K562 (cell line): ENCODE measurements around the gene EMC8. TPM values are rescaled to one million over a fixed set of nuclear protein-coding genes. Genes with fewer than 3 reads are reported as not detected.

ENCODE experiments used
- ARHGAP35 ChIP-seq: fragments of 450-650 bp; IDR thresholded peaks from 2 replicates; pipeline ENCODE4 v1.6.1; 2018; ENCODE audit not compliant: partially characterized antibody
- ASH1L ChIP-seq: fragments of 450-650 bp; IDR thresholded peaks from 2 replicates; pipeline ENCODE4 v1.6.1; 2018; ENCODE audit warnings: borderline replicate concordance, mild to moderate bottlenecking, low read depth; ENCODE audit not compliant: partially characterized antibody
- BCL6 ChIP-seq: fragments of 250-450 bp; sonication (Bioruptor Pico); IDR thresholded peaks from 2 replicates; pipeline ENCODE4 v1.4.0; 2020
- E4F1 ChIP-seq: fragments of 250-450 bp; sonication (Bioruptor Pico); IDR thresholded peaks from 2 replicates; pipeline ENCODE4 v1.5.0; 2021; ENCODE audit warnings: mild to moderate bottlenecking, borderline replicate concordance
- FOXA3 ChIP-seq, 2 experiments: fragments of 450-650 bp in 1 of 2; sonication (generic) in 1 of 2; formaldehyde crosslinking; IDR thresholded peaks in 1 of 2; conservative IDR thresholded peaks in 1 of 2; 2 replicates each; pipeline versions ENCODE4 v1.4.0 to v1.8.0; 2020 to 2022; ENCODE audit warnings: mild to moderate bottlenecking in 2 of 2, missing genetic modification reagents in 1 of 2
- HNRNPLL ChIP-seq: fragments of 200-400 bp; formaldehyde crosslinking; IDR thresholded peaks from 2 replicates; pipeline ENCODE4 v1.6.1; 2017; ENCODE audit warnings: low read length, low read depth, mild to moderate bottlenecking; ENCODE audit not compliant: poor library complexity, severe bottlenecking
- PBX2 ChIP-seq, 2 experiments: IDR thresholded peaks in 1 of 2; conservative IDR thresholded peaks in 1 of 2; 2 replicates each; pipeline ENCODE4 v1.6.1; 2016; ENCODE audit warnings: low read depth in 2 of 2, mild to moderate bottlenecking in 1 of 2, missing compliant biosample characterization in 1 of 2, missing genetic modification characterization in 1 of 2, moderate library complexity in 1 of 2
- RERE ChIP-seq: sonication (generic); formaldehyde crosslinking; IDR thresholded peaks from 2 replicates; pipeline ENCODE4 v1.8.0; 2023; ENCODE audit warnings: missing genetic modification reagents, mild to moderate bottlenecking, borderline replicate concordance
- STAG1 ChIP-seq: sonication (generic); formaldehyde crosslinking; IDR thresholded peaks from 2 replicates; pipeline ENCODE4 v1.5.0; 2020; ENCODE audit warnings: missing genetic modification reagents, borderline replicate concordance
- ZFP91 ChIP-seq: sonication (generic); formaldehyde crosslinking; IDR thresholded peaks from 2 replicates; pipeline ENCODE4 v1.8.0; 2022; ENCODE audit warnings: mild to moderate bottlenecking, missing genetic modification reagents
- ZFX ChIP-seq: sonication (generic); formaldehyde crosslinking; IDR thresholded peaks from 2 replicates; pipeline ENCODE4 v1.8.0; 2022; ENCODE audit warnings: mild to moderate bottlenecking, missing genetic modification reagents, moderate library complexity
- ZNF347 ChIP-seq: fragments of 450-650 bp; formaldehyde crosslinking; IDR thresholded peaks from 2 replicates; pipeline ENCODE4 v1.4.0; 2020; ENCODE audit warnings: low read depth, mild to moderate bottlenecking, moderate library complexity
- ZNF584 ChIP-seq: fragments of 200-800 bp; sonication (Bioruptor generic); IDR thresholded peaks from 2 replicates; pipeline ENCODE4 v1.6.1; 2016; ENCODE audit warnings: low read depth, mild to moderate bottlenecking, missing genetic modification characterization, missing compliant biosample characterization
- polyA plus RNA-seq, 8 experiments: library from polyadenylated mRNA; depleted of rRNA in 4 of 8; stranded (reverse) in 5 of 8; unstranded in 3 of 8; fragments of >200 nt; fragmentation: Nextera tagmentation in 2 of 8; fragmentation: Illumina TruSeq in 1 of 8; extraction: Ambion mirVana in 2 of 8; extraction: Trizol in 1 of 8; gene quantifications; 2 replicates each; pipeline versions ENCODE4 v1.2.1 to v1.2.3, GENCODE V29; 2011 to 2014; ENCODE audit warnings: inconsistent platforms in 1 of 8, missing spikeins in 1 of 8
- total RNA-seq, 7 experiments: library from RNA; depleted of rRNA in 6 of 7; stranded (reverse); fragments of >200 nt in 6 of 7; fragmentation: Illumina TruSeq in 2 of 7; extraction: Trizol in 2 of 7; gene quantifications; 2 replicates each; pipeline versions ENCODE4 v1.2.1 to v1.2.3, GENCODE V29; 2011 to 2021; ENCODE audit warnings: low replicate concordance in 1 of 7

EMC8 gene
- total and polyA plus RNA-seq, 9 of the 15 experiments (the other 6 are each of a cell fraction or from before 2014, with no cell fraction given), result 11.4 to 81.8 (median 48.6) TPM

- TF ChIP-seq E4F1 (CRISPR knock-in tag) (no peak), FOXA3 (CRISPR knock-in tag; conservative IDR thresholded peaks at IDR 0.05 in 1 of 2, IDR thresholded peaks at IDR 0.05 in 1 of 2) (0 out of 4 replicates have a peak, but pooled peaks of 1 of the 2 experiments have one; percentile 28), ARHGAP35 (no peak), HNRNPLL (peak; percentile 42), ZNF347 (CRISPR knock-in tag) (no peak), ZFX (no peak), ZNF584 (CRISPR knock-in tag) (no peak), RERE (CRISPR knock-in tag) (no peak), ASH1L (no peak), BCL6 (CRISPR knock-in tag) (no peak), ZFP91 (CRISPR knock-in tag) (no peak), STAG1 (no peak), PBX2 (CRISPR knock-in tag; IDR thresholded peaks at IDR 0.05; ENCODE audit: low read depth) (no peak), PBX2 (tag; conservative IDR thresholded peaks at IDR 0.05; ENCODE audit: low read depth) (no peak)
These were observed 345 bp downstream of the EMC8 start (continued) for GRCh38 chr16:85798901-85799496.
